PFSK-1 (cell line): Measurements from ENCODE around the gene KRTCAP2.

Experiments used
- FOXP2 ChIP-seq: optimal IDR thresholded peaks from 2 replicates; pipeline ENCODE3; 2011; ENCODE audit warnings: borderline replicate concordance, control low read depth, inconsistent platforms; ENCODE audit not compliant: insufficient read depth; ENCODE audit errors: extremely low read length, extremely low read depth
- POLR2AphosphoS5 ChIP-seq: IDR thresholded peaks from 2 replicates; pipeline ENCODE4 v1.6.1; 2012; ENCODE audit warnings: low read depth, mild to moderate bottlenecking, control low read depth, low read length, moderate library complexity
- TF ChIP-seq, protein P1 (sequence below), 2 experiments: IDR thresholded peaks; 2 replicates each; pipeline versions ENCODE4 v1.6.1 to v1.8.0; 2011 to 2012; ENCODE audit warnings: low read depth in 2 of 2, low read length in 2 of 2, control low read depth in 1 of 2, inconsistent platforms in 1 of 2, mild to moderate bottlenecking in 1 of 2, moderate library complexity in 1 of 2; ENCODE audit not compliant: insufficient read depth in 1 of 2

DNA sequence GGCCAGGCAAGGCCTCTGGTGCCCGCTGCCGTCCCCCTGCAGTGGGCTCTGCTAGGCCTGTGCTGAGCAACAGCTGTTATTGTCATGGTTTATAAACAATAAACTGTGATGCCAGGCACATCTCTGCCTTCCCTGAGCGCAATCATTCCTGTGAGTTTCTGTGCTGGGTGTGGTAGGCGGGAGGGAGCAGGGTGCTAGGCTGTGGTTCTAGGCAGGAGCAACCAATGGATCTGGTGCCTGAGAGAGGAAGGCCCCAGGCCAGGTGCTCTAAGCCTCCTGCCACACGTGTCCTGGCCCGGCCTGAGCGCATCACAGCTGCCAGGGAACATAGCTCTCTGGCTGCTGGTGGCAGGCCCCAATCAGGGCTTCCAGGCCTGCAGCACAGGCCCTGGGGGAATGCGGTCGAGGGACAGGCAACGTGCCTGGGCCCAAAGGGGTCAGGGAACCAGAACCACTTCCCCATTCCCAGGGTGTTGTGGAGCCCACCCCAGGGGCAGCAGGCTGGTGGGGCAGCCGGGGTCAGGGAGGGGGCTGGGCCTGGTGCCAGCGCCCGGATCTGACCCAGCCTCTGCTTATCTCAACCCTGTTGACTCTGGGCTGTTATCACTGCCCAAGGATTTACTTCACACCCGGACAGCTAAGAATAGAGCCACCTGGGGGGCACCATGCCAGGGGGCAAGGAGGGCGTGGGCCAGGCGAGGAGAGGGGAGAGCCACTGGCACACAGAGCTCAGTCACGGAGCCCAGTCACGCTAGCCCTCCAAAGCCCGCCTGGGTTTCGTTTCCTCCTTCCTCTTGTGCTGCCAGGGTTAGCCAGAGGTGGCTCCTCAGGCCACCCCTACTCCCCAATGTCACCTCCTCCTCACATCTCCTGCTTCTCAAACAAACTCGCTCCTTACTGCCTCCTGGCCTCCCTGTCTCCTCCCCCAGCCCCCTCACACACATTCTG lies 12.0 kb upstream of the KRTCAP2 start:
- TF ChIP-seq POLR2AphosphoS5, result no peak
- no peak for TF ChIP-seq FOXP2
- TF ChIP-seq, protein P1, sequence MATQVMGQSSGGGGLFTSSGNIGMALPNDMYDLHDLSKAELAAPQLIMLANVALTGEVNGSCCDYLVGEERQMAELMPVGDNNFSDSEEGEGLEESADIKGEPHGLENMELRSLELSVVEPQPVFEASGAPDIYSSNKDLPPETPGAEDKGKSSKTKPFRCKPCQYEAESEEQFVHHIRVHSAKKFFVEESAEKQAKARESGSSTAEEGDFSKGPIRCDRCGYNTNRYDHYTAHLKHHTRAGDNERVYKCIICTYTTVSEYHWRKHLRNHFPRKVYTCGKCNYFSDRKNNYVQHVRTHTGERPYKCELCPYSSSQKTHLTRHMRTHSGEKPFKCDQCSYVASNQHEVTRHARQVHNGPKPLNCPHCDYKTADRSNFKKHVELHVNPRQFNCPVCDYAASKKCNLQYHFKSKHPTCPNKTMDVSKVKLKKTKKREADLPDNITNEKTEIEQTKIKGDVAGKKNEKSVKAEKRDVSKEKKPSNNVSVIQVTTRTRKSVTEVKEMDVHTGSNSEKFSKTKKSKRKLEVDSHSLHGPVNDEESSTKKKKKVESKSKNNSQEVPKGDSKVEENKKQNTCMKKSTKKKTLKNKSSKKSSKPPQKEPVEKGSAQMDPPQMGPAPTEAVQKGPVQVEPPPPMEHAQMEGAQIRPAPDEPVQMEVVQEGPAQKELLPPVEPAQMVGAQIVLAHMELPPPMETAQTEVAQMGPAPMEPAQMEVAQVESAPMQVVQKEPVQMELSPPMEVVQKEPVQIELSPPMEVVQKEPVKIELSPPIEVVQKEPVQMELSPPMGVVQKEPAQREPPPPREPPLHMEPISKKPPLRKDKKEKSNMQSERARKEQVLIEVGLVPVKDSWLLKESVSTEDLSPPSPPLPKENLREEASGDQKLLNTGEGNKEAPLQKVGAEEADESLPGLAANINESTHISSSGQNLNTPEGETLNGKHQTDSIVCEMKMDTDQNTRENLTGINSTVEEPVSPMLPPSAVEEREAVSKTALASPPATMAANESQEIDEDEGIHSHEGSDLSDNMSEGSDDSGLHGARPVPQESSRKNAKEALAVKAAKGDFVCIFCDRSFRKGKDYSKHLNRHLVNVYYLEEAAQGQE (IDR thresholded peaks at IDR 0.05; ENCODE audit: insufficient read depth in 1 of 2, low read depth in 2 of 2, low read length in 2 of 2), result no peak
